Lower leg skin (tissue), 3 donors: ENCODE measurements around the gene CNIH1.

Experiments
- CTCF ChIP-seq, 3 donors: fragments of 450-650 bp; IDR thresholded peaks; one replicate each; pipeline ENCODE4 v1.5.1; 2016; ENCODE audit warnings: antibody characterized with exemption in 3 of 3, mild to moderate bottlenecking in 3 of 3, moderate library complexity in 2 of 3
- POLR2A ChIP-seq, 2 donors: fragments of 450-650 bp; IDR thresholded peaks; one replicate each; pipeline ENCODE4 v1.6.1; 2016 to 2017; ENCODE audit warnings: antibody characterized with exemption in 2 of 2, mild to moderate bottlenecking in 1 of 2, moderate library complexity in 1 of 2

GRCh38 chr14:54395284-54395683 lies 45.9 kb downstream of the CNIH1 start:
- no peak for TF ChIP-seq CTCF (IDR thresholded peaks at IDR 0.05)
- TF ChIP-seq POLR2A (IDR thresholded peaks at IDR 0.05) = no peak
